ENCODE measurements around the gene DOCK1.
"Not testable (repeated sequence)": the region's sequence is repeated elsewhere in the genome, so short reads cannot be mapped to it uniquely, and the experiment has no call there.

DOCK1 gene

GRCh38 chr10:126903656-126904360 lies 1.4 kb upstream of the DOCK1 start:
- DNase-seq (ENCODE audit: low spot score) = no peak

- no peak for DNase-seq (ENCODE audit: low spot score)
Observed at GRCh38 chr10:126904516-126904817, 761 bp upstream of the DOCK1 start.

GRCh38 chr10:126905776-126906703 lies 812 bp downstream of the DOCK1 start:
- no peak for DNase-seq (ENCODE audit: low spot score)

DNA sequence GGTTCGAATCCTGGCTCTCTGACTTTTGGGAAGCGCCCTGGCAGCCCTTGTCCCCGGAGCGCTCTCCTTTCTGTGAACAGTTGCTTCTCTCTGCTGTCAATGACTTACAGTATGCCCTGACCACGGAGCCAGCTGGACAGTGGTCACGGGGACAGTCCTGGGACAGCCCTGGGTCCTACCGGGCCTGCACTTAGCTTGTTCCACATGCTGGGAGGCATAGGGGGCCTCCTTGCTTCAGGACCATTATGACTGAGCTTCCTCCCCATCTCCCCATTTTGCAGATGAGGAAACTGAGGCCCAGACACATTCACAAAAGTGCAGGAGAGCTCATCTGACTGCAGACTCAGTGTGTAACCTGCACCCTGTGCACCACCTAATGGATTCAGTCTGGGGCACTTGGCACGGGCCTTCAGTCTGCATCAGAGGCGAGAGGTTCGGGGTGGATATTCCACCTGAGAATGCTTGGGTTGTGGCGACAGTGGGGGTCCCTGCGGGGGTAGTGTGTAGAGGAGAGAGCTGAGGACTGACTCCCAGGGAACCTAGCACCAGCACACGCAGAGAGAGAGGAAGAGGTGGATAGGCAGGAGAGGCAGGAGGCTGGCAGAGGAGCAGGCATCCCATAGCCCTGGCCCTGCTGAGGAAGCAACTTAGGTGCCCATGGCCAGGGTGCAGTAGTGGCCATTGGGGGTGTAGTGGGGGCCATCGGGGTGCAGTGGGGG lies 1.6 kb downstream of the DOCK1 start:
- DNase-seq (ENCODE audit: low spot score) = no peak

DNA sequence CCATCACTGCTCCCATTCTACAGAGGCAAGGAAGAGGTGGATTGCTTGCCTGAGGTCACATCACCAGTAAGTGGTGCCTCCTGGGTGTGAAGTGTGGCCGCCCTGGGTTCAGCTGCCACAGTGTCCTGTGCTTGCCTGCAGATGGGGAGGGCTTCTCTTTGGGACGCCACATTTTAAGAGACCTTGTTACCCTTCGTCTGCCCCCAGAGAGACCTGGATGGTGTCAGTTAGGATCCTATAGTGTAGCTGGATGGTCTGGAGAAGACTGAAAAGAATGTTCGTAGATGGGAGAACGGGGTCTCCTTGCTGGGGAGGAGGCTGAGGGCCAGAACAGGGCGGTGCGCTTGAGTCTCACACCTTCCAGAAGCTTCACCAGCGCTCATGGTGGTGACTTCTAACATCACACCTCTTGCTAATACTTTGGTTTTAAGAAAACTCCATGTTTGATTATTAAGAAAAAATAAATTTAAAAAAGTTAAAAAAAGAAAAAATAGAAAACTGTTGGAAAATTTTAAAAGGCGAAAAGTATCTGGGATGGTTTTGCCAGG lies 2.3 kb downstream of the DOCK1 start:
- DNase-seq (ENCODE audit: low spot score) = no peak

- no peak for DNase-seq (ENCODE audit: low spot score)
Observed at GRCh38 chr10:126908225-126908624, 3.0 kb downstream of the DOCK1 start.

- DNase-seq (ENCODE audit: low spot score) = no peak
Observed at GRCh38 chr10:126908729-126909128, 3.5 kb downstream of the DOCK1 start.

DNA sequence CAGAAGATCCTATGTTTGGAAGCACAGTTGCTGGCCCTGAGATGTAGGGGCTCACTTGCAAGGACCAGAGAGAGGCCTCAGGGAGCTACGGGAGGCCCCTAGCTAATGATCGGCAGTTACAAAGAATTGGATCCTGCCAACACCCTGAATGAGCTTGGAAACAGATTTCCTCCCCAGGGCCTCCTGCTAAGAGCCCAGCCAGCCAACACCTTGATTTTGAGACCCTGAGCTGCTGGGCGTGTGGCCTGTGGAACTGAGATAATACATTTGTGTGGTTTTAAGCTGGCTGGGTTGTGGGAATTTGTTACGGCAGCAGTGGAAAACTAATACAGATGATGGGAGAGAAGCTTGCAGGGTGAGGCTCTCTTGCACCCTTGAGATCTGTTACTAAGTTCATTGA lies 3.9 kb downstream of the DOCK1 start:
- DNase-seq (ENCODE audit: low spot score) = no peak

DNA sequence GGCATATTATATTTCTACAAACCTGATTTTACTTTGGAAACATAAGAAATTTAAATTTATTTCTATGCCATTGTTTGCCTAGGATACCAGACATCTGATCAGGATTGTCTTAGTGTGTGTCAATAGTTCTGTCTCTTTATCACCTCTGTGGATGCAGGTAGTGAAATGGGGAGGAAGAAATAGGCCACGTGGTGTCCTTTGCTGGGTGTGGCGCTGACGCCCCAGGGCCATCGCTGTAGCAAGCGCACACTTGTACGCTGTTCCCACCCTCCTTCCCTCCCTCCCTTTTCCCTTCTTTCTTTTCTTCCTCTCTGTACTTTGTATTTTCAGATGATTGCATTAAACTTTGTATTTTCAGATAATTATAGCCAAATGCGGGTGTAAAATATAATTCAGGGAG lies 5.0 kb downstream of the DOCK1 start:
- DNase-seq (ENCODE audit: low spot score) = no peak

DNA sequence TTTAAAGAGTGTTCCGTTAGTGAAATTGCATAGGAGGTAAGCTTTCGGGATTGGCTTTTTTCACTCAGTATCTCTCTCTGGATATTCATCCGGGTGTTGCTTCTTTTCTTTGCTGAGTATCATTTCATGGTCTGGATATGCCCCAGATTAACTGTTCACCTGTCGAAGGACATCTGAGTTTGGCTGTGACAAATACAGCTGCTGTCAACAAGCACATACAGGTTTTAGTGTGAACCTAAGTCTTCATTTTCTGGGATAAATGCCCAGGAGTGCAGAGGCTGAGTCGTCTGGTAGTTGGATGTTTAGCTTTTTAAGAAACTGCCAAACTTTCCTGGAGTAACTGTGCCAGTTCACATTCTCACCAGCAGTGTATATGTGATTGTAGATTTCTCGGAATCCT lies 5.6 kb downstream of the DOCK1 start:
- no peak for DNase-seq (ENCODE audit: low spot score)

DNA sequence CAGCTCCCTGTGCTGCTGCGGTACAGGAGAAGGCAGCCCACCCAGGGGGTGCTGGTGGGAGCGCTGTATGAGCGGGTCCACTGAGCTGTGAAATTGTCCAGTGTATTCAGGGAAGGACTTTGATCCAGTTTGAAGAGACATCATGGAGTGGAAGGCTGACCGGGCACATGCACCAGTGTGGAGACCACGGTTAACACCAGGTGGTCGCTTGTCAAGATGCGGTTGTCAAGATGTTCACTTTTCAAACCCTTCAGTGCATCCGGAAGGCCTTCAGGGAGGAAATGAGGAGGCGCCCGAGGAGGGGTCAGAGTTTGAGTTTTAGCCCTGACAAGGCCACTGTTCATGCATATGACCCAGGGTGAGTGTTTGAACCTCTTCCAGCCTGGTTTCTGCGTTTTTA lies 6.1 kb downstream of the DOCK1 start:
- DNase-seq (ENCODE audit: low spot score) = no peak

- DNase-seq (ENCODE audit: low spot score) = no peak
Observed at GRCh38 chr10:126913316-126913715, 8.1 kb downstream of the DOCK1 start.

DNA sequence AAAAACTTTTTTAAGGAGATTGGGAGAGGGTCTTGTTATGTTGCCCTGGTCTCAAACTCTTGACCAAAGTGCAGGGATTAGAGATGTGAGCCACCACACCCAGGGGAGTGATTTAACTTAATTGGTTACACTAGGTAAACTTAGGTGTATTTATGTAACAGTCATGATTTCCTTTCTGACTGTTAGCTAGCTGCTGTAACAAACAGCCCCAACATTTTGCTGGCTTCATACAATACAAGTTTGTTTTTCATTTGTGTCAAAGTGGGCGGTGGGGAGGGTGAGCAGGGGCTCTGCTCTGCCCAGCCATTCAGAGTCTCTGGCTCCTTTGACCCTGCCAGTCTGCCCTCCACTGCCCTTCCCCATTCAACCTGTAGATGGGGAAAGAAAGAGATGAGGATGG lies 9.3 kb downstream of the DOCK1 start:
- no peak for DNase-seq (ENCODE audit: low spot score)

GRCh38 chr10:126916952-126917351 lies 11.7 kb downstream of the DOCK1 start:
- not testable (repeated sequence) for DNase-seq (ENCODE audit: low spot score)

DNA sequence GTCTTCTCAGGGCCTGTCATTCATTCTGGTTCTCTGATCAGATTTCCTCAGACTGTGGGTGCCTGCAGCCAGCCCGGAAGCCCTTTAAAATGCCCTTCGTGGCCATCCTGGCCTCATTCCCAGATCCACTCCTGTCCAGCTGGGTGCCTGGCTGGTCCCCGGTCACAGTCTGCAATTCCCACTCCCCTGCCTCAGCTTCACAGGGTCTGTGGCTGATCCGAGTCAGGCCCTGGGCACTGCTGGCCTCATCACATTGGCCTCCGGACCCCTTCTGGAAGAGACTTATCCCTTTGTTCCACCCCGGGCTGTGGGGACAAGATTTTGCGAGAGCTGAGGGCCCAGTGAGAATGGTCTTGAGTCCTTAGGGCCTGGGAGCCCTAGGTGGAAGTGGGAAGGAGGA lies 12.1 kb downstream of the DOCK1 start:
- DNase-seq (ENCODE audit: low spot score) = no peak

- no peak for DNase-seq (ENCODE audit: low spot score)
Observed at GRCh38 chr10:126917975-126918908, 13.0 kb downstream of the DOCK1 start.

- DNase-seq (ENCODE audit: low spot score) = no peak
Observed at GRCh38 chr10:126919426-126919825, 14.2 kb downstream of the DOCK1 start.

DNA sequence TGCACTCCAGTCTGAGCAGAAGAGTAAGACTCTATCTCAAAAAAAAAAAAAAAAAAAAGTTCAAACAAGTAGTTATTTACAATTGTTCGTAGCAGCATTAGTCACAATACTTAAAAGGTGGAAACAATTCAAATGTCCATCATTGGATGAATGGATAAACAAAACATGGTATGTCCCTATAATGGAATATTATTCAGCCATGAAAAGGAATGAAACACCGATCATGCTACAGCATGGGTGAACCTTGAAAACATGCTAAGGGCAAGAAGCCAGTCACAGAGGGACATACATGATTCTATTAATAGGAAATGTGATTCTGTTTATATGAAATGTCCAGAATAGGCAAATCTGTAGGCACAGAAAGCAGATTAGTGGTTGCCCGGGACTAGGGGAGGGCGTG lies 15.9 kb downstream of the DOCK1 start:
- no peak for DNase-seq (ENCODE audit: low spot score)

DNA sequence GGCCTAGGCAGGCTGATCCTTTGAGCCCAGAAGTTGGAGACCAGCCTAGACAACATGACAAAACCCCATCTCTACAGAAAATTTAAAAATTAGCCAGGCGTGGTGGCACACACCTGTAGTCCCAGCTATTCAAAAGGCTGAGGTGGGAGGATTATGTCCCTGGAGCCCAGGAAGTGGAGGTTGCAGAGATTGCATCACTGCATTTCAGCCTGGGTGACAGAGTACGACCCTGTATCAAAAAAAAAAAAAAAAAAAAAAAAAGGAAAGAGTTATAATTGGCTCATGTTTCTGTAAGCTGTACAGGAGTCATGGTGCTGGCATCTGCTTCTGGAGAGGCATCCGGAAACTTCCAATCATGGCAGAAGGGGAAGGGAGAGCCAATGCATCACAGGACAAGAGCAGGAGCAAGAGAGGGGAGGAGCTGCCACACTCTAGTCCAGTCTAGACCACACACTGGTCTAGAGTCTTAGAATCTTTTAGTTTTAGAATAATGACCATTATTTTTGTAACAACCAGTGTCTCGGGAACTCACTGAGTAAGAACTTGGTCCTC lies 16.8 kb downstream of the DOCK1 start:
- no peak for DNase-seq (ENCODE audit: low spot score)

DNA sequence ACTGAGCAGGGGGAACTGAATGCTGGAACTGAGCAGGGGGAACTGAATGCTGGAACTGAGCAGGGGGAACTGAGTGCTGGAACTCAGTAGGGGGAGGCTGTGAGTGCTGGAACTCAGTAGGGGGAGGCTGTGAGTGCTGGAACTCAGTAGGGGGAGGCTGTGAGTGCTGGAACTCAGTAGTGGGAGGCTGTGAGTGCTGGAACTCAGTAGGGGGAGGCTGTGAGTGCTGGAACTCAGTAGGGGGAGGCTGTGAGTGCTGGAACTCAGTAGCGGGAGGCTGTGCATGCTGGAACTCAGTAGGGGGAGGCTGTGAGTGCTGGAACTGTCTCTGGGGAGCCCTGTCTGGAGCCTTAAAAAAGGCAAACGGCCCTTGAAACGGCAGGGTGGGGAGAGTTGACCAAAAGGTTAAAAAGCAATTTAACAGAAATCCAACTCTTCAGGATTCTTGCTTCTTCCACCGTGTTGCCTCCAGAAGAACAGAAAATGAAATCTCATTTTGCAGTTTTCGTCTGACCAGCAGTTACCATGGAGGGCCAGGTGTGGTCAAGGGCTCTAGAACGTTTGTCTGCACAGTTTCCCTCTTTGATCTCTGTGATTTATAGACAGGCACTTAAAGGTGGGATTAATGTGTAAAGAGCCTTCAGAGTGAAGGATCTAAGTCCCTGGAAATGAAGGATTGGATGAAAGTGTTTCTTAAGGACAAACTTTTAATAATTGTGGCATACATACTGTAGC lies 19.1 kb downstream of the DOCK1 start:
- no peak for DNase-seq (ENCODE audit: low spot score)

DNA sequence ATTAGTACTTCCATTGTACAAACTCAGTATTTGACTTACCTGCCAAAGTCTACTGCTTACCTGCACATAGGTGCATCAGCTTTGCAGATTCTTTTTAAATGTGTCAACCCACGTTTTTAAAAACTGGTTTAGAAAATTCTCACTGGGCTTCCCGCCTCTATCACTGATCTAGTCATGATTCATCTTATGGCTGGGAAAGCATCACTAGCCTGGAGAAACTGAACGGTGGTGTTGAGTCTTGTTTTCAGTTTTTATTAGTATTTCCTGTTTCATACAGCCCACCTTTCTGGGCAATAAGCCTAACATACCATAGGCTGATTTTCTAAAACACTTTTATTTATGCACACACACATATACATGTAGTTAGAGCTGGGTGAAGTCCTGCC lies 19.7 kb downstream of the DOCK1 start:
- no peak for DNase-seq (ENCODE audit: low spot score)

Data from kidney capillary endothelial cell (primary cell).